Activated effector memory CD4-positive, alpha-beta T cell treated with Interleukin-2 at 50 U/mL for 16 hours (primary cell): Measurements from ENCODE around the gene NFU1.
"Not testable (repeated sequence)": the region's sequence is repeated elsewhere in the genome, so short reads cannot be mapped to it uniquely, and the experiment has no call there.

Experiments used
- DNase-seq: peaks from one replicate; pipeline ENCODE4 v3.0.0-alpha.2; 2020

The NFU1 gene

DNA sequence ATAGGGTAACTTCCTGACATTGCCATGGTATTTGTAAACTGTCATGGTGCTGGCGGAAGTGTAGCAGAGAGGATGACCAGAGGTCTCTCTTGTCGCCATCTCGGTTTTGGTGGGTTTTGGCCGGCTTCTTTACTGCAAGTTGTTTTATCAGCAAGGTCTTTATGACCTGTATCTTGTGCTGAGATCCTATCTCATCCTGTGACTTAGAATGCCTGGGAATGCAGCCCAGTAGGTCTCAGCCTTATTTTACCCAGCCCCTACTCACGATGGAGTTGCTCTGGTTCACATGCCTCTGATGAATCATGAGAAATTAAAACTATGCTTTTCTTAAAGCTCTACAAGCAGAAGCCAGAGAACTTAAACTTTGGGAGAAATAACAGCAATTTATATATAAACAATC, 12.7 kb upstream of the NFU1 start:
- DNase-seq, result no peak

DNA sequence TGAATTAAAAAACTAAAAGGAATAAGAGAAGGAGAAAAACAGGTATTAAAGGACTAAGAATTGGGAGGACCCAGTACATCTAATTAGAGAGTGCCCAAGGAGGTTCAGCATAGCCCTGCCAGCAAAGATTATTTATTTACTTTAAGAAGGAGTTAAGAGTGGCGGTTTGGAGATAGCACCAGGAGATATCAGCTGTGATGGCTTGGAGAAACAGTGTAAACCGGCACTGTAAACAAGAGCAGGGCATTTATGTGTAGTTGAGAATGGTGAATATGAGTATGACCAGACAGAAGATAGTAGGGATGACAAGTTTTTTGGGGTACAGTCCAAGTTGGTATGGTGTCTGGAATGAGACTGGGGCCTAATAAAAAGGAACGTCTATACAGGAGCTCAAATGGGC, 6.4 kb upstream of the NFU1 start:
- DNase-seq, result not testable (repeated sequence)

GRCh38 chr2:69439499-69439898, 2.3 kb upstream of the NFU1 start:
- not testable (repeated sequence) for DNase-seq

- no peak for DNase-seq
These were observed 1.3 kb upstream of the NFU1 start for GRCh38 chr2:69438580-69438979.

GRCh38 chr2:69437751-69438154, 518 bp upstream of the NFU1 start:
- no peak for DNase-seq

DNA sequence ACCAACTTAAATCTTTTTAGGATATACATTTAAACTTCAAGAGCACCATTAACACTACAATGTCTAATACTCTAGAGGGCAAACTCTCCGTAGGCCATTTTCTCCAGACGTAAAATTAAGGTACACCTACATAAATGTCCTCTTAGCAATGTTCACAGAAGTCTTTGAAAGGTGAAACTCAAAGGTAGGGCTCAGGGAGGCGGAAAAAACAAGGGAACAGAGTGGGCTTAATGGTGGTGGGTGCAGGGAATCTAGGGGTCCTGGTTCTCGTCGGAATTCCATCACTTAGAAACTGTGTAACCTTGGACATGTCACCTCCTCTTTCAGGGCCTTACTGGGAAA, 668 bp downstream of the NFU1 start:
- DNase-seq, result no peak

GRCh38 chr2:69434753-69435152, 2.5 kb downstream of the NFU1 start:
- DNase-seq, result no peak

DNA sequence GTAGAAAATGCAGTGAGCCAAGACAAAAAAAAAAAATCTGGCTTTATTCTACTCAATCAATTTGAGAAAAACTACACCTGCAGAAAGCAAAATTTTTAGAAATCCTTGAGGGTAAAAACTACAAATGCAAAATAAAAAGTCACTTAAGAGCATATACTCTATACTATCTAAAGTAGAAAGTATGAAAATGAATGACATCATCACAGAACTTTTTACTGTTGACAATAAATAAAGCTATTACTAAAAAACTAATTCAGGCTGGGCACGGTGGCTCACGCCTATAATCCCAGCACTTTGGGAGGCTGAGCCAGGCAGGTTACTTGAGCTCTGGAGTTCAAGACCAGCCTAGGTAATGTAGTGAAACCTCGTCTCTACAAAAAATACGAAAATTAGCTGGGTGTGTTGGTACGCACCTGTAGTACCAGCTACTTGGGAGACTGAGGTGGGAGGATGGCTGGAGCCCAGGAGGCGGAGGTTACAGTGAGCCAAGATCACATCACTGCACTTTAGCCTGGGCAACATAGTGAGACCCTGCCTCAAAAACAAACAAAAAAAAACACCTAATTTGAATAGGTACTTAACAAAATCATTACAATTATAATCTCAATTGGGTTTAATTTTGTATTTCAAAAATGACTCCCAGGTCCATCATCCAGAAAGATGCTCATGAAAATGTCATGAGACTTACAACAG, 7.6 kb downstream of the NFU1 start:
- DNase-seq, result no peak

DNA sequence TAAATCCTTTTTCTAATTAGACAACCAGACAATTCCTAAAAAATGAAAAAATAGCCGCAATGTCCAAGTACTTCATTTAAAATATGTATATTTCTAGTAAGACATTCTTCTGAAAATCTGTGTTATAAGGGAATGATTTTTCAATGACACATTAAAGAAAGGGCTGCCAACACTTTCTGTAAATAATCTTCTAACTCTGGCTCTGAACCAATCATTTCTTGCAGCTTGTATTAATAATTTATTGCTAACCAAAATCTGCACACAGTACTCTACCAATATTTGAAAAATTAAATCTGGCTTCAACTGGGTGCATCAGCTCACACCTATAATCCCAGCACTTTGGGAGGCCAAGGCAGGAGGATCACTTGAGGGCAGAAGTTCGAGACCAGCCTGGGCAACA, 8.3 kb downstream of the NFU1 start:
- DNase-seq, result no peak

- DNase-seq, result no peak
These were observed 12.8 kb downstream of the NFU1 start for GRCh38 chr2:69424419-69424818.

DNA sequence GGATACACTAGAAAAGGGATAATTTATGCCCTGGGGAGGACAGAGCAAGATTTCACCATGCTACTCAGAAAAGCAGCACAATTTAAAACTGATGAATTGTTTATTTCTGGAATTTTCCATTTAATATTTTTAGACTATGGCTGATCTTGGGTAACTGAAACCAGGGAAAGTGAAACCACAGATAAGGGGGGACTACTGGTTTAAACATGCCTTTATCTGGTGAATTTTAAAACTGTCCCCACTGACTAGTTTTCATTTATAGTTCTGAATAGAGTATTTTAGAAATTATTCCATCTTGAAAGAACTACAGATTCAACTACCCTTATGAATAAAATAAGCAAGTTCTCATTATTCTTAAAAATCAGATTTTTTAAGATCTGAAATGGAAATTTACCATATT, 15.0 kb downstream of the NFU1 start:
- no peak for DNase-seq

DNA sequence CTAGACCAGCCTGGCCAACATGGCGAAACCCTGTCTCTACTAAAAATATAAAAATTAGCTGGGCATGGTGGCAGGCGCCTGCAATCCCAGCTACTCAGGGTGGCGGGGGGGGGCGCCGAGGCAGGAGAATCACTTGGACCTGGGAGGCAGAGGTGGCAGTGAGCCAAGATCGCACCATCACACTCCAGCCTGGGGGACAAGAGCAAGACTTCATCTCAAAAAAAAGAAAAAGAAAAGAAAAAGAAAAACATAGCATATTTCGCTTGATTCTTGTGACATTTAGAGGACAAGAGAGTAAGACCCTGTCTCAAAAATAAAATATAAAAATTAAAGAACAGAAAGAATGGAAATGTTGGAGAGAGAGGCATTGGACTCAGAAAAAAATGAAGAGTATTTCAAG, 18.1 kb downstream of the NFU1 start:
- not testable (repeated sequence) for DNase-seq

GRCh38 chr2:69416147-69416546, 21.1 kb downstream of the NFU1 start:
- DNase-seq, result no peak

GRCh38 chr2:69411120-69411519, 26.1 kb downstream of the NFU1 start:
- no peak for DNase-seq

DNA sequence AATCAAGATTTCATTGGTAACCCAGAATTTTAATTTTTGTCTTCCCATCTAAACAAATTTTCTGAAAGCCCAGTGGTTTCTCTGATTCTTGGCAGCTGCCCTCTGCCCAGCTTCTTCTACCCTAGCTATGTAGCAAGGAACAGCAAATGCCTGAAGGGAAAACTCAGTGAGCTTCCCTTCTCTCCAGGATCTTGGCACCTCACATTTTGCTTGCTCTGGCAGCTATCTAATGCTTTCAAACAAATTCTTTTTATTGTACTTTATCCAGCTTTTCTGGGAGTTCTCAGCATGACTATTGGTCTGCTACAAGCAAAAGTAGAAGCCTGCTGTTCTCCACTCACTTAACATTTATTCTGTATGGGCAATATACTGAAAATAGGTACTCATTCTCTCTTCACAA, 31.9 kb downstream of the NFU1 start:
- no peak for DNase-seq

- DNase-seq, result no peak
These were observed 37.1 kb downstream of the NFU1 start for GRCh38 chr2:69400121-69400520.

DNA sequence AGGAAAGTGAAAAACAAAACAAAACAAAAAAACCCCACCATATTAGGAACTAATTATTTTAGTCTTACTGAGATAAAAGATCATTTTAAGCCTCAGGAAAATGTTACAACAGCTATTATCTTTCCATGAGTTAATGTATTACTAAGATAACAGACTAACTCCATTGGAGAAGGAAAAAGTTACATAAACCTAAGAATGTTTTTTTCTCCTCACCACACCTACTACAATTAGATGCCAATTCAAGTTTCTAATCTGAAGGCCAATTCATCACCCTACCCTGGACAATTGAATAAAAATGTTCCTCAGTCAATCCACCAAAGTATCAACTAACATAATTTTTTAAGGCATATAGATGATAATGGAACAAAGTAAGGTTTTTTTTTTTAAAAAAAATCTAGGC, 40.0 kb downstream of the NFU1 start:
- DNase-seq, result no peak

- DNase-seq, result no peak
These were observed 41.4 kb downstream of the NFU1 start for GRCh38 chr2:69395866-69396265.

GRCh38 chr2:69393963-69394362, 43.3 kb downstream of the NFU1 start:
- DNase-seq, result no peak

DNA sequence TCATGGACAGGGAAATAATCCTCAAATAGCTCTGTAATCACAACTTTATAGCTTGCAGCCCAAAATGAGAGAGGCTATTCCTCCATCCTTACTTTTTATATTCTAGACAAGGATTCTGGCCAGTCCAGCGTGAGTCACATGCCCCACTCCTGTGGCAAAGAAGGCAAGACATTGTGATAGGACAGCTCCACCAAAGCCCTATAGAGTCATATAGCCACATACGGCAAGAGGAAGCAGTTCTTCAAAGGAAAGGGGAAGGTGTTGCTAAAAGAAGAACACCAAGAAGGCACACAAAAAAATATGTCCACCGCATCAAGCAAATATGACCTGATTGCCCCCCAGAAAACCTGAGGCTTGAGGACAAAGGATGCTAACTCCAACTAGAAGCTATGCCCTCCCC, 46.8 kb downstream of the NFU1 start:
- DNase-seq, result no peak

GRCh38 chr2:69390001-69390400, 47.2 kb downstream of the NFU1 start:
- DNase-seq, result no peak

- DNase-seq, result no peak
These were observed 48.0 kb downstream of the NFU1 start for GRCh38 chr2:69389271-69389670.

- no peak for DNase-seq
These were observed 49.3 kb downstream of the NFU1 start for GRCh38 chr2:69387770-69388481.

GRCh38 chr2:69386789-69387734, 50.2 kb downstream of the NFU1 start, which contains the start of gene GFPT1:
Gene GFPT1 (minus strand): TSS chr2:69387227. CDS start chr2:69387071, 156 bp downstream.
- peak; percentile 92 for DNase-seq
